ENCODE results near the gene ZNF280A.

ZNF280A gene

DNA sequence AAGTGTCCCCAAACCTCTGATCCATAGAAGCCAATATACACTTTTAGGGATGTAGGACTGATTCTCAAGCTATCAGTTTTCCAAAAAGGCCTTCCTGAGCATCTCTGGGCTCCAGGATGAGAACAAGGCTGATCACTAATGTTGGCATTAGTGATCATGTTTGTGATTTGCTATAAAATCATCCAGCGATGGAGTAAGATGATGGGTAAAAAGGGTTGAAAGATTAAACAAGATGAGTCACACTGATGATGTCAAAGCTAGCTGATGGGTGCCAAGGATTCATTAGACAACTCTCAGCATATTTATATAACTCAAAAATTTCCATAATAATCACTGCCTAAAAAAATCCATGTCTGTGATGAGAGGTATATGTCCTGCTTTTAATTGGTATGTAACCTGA is 54.3 kb downstream of the ZNF280A start:
- no peak for DNase-seq

DNA sequence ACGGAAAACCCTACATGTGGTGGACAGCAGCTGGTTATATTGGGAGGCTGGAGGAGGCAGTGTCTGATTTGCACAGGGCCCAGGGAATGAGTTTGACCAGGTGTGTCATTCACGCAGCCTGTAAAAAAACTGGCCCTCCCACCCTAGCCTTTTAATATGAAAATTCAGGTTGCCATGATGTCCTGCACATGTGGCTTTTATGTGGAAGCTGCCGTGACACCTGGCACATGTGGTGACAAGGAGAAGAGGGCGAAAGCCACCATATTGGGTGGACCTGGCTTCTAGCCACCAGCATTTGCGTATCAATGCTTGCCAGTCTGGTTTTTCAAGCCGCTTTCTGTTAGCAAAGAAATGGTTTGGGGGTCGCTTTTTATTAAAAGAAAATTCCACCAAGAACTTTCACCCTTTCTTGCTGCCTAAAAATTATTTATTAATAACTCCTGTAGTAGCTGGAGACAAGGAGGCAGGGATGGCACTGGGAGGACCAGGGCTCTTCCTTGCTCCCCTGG is 54.9 kb downstream of the ZNF280A start:
- no peak for DNase-seq

- DNase-seq, result no peak
These were observed 55.5 kb downstream of the ZNF280A start for GRCh38 chr22:22464541-22465054.

DNA sequence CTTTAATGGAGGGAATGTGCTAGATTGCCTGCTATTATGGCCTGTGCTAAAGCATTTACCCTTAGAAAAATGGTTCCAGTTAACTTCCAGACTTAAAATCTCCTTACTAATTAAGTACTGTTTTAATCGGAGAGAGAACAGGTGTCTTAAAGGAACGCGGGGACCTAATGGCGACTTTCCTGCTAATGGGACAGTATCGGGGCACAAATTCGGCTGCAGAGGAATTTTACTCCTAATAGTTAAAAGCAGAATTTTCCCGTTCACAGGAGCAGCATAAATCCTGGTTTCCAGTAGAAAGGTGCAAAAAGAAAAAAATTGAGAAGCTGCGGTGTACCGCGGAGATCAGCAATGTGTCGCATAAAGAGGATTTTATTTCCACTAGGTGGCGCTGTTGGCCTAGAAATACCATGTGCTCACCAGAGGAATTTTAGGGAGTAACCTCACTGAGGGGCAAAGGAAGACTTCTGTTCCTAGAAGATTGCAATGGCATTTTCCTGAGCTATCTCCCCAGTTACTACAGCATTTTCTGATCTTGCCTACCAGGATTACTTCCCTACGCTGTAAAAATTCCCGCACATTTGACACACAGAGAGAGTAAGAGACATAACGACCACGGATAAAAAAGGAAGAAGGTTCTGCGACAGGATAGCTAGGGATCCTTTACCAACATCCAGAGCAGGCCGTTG is 56.1 kb downstream of the ZNF280A start:
- peak; percentile 65 for DNase-seq
